ENCODE results near the gene NFYA. TPM values are rescaled to one million over a fixed set of nuclear protein-coding genes. Genes with fewer than 3 reads are reported as not detected.

The NFYA gene
- total and polyA plus RNA-seq, 2 of the 13 experiments (the other 11 are each of a cell fraction or from before 2014, with no cell fraction given), result 16.0 to 22.9 TPM

DNA sequence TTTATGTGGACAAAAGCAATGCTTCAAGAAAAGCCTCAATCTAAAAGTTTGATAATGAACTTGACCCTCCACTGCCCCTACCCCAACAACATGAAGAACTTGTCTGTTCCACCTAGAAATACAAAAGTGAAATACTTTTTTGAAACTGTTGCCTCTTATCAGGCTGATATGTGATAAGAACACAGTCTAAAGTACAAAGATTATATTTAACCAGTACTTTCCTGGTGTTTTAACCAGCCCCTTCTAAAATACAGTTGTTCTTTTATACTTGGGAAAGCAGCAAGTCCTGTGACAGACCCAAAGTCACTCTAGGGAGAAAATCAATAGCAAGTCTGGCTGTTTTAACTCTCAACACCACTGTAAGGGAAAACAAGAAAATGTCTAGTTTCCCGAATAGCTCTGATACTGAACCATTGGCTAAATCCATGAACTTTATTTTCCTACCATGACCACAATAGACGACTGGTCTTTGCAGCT is 7.2 kb upstream of the NFYA start (continued):
- TF ChIP-seq SOX6 (IDR thresholded peaks at IDR 0.05), result no peak
- TF ChIP-seq SOX6 (CRISPR knock-in tag; IDR thresholded peaks at IDR 0.05), result peak; percentile 92
- TF ChIP-seq ZKSCAN1 (IDR thresholded peaks at IDR 0.05; ENCODE audit: low read length), result no peak
- no peak for TF ChIP-seq CBX5 (CRISPR knock-in tag; IDR thresholded peaks at IDR 0.05; ENCODE audit: borderline replicate concordance)
- TF ChIP-seq TOPORS (CRISPR knock-in tag; IDR thresholded peaks at IDR 0.05), result no peak
- no peak for TF ChIP-seq HNRNPLL (IDR thresholded peaks at IDR 0.05; ENCODE audit: low read depth, low read length, poor library complexity, severe bottlenecking)
- TF ChIP-seq, protein P1, sequence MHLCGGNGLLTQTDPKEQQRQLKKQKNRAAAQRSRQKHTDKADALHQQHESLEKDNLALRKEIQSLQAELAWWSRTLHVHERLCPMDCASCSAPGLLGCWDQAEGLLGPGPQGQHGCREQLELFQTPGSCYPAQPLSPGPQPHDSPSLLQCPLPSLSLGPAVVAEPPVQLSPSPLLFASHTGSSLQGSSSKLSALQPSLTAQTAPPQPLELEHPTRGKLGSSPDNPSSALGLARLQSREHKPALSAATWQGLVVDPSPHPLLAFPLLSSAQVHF (CRISPR knock-in tag; IDR thresholded peaks at IDR 0.05), result 0 out of 2 replicates have a peak, but pooled peaks have one; percentile 44
- TF ChIP-seq NFYB (CRISPR knock-in tag; IDR thresholded peaks at IDR 0.05), result no peak
- no peak; the same call in 1 of the 2 replicates for TF ChIP-seq YEATS2 (CRISPR knock-in tag; IDR thresholded peaks at IDR 0.05; ENCODE audit: borderline replicate concordance)
- TF ChIP-seq, protein P2, sequence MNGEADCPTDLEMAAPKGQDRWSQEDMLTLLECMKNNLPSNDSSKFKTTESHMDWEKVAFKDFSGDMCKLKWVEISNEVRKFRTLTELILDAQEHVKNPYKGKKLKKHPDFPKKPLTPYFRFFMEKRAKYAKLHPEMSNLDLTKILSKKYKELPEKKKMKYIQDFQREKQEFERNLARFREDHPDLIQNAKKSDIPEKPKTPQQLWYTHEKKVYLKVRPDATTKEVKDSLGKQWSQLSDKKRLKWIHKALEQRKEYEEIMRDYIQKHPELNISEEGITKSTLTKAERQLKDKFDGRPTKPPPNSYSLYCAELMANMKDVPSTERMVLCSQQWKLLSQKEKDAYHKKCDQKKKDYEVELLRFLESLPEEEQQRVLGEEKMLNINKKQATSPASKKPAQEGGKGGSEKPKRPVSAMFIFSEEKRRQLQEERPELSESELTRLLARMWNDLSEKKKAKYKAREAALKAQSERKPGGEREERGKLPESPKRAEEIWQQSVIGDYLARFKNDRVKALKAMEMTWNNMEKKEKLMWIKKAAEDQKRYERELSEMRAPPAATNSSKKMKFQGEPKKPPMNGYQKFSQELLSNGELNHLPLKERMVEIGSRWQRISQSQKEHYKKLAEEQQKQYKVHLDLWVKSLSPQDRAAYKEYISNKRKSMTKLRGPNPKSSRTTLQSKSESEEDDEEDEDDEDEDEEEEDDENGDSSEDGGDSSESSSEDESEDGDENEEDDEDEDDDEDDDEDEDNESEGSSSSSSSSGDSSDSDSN (CRISPR knock-in tag; IDR thresholded peaks at IDR 0.05), result no peak
- TF ChIP-seq LCORL (IDR thresholded peaks at IDR 0.05), result no peak
- TF ChIP-seq LCORL (CRISPR knock-in tag; IDR thresholded peaks at IDR 0.05), result peak; percentile 86
- TF ChIP-seq, protein P3, sequence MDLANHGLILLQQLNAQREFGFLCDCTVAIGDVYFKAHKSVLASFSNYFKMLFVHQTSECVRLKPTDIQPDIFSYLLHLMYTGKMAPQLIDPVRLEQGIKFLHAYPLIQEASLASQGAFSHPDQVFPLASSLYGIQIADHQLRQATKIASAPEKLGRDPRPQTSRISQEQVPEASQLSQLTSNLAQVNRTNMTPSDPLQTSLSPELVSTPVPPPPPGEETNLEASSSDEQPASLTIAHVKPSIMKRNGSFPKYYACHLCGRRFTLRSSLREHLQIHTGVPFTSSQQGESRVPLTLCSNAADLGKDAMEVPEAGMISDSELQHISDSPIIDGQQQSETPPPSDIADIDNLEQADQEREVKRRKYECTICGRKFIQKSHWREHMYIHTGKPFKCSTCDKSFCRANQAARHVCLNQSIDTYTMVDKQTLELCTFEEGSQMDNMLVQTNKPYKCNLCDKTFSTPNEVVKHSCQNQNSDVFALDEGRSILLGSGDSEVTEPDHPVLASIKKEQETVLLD (CRISPR knock-in tag; IDR thresholded peaks at IDR 0.05; ENCODE audit: low read depth), result 0 out of 2 replicates have a peak, but pooled peaks have one; percentile 37
- peak; percentile 91 for TF ChIP-seq HNF4G (IDR thresholded peaks at IDR 0.05; ENCODE audit: borderline replicate concordance, low read depth, low read length)
- TF ChIP-seq HNF4G (CRISPR knock-in tag; IDR thresholded peaks at IDR 0.05; ENCODE audit: borderline replicate concordance, low read depth), result no peak; the same call in 1 of the 2 replicates
- peak; percentile 58; the same call in 1 of the 2 replicates for TF ChIP-seq THAP11 (CRISPR knock-in tag; IDR thresholded peaks at IDR 0.05)
- TF ChIP-seq, protein P4, sequence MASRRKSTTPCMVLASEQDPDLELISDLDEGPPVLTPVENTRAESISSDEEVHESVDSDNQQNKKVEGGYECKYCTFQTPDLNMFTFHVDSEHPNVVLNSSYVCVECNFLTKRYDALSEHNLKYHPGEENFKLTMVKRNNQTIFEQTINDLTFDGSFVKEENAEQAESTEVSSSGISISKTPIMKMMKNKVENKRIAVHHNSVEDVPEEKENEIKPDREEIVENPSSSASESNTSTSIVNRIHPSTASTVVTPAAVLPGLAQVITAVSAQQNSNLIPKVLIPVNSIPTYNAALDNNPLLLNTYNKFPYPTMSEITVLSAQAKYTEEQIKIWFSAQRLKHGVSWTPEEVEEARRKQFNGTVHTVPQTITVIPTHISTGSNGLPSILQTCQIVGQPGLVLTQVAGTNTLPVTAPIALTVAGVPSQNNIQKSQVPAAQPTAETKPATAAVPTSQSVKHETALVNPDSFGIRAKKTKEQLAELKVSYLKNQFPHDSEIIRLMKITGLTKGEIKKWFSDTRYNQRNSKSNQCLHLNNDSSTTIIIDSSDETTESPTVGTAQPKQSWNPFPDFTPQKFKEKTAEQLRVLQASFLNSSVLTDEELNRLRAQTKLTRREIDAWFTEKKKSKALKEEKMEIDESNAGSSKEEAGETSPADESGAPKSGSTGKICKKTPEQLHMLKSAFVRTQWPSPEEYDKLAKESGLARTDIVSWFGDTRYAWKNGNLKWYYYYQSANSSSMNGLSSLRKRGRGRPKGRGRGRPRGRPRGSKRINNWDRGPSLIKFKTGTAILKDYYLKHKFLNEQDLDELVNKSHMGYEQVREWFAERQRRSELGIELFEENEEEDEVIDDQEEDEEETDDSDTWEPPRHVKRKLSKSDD (CRISPR knock-in tag; IDR thresholded peaks at IDR 0.05; ENCODE audit: low read depth), result no peak
- TF ChIP-seq, protein P5, sequence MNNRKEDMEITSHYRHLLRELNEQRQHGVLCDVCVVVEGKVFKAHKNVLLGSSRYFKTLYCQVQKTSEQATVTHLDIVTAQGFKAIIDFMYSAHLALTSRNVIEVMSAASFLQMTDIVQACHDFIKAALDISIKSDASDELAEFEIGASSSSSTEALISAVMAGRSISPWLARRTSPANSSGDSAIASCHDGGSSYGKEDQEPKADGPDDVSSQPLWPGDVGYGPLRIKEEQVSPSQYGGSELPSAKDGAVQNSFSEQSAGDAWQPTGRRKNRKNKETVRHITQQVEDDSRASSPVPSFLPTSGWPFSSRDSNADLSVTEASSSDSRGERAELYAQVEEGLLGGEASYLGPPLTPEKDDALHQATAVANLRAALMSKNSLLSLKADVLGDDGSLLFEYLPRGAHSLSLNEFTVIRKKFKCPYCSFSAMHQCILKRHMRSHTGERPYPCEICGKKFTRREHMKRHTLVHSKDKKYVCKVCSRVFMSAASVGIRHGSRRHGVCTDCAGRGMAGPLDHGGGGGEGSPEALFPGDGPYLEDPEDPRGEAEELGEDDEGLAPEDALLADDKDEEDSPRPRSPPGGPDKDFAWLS (CRISPR knock-in tag; IDR thresholded peaks at IDR 0.05; ENCODE audit: borderline replicate concordance), result no peak
- no peak for TF ChIP-seq PLRG1 (conservative IDR thresholded peaks at IDR 0.05)
- TF ChIP-seq RBM22 (optimal IDR thresholded peaks at IDR 0.05; ENCODE audit: low read length), result no peak
- no peak for TF ChIP-seq ZNF761 (CRISPR knock-in tag; conservative IDR thresholded peaks at IDR 0.05)
- TF ChIP-seq ZNF20 (CRISPR knock-in tag; IDR thresholded peaks at IDR 0.05), result no peak
- peak; percentile 41; the same call in 1 of the 2 replicates for TF ChIP-seq TGIF2 (CRISPR knock-in tag; IDR thresholded peaks at IDR 0.05)
